ENCODE measurements around the gene F10.

GRCh38 chr13:113158946-113159345 lies 36.3 kb downstream of the F10 start:
- TF ChIP-seq CTCF (IDR thresholded peaks at IDR 0.05) (no peak), POLR2A (IDR thresholded peaks at IDR 0.05) (no peak)

All from heart left ventricle (tissue), 13 donors.